ENCODE data around the gene SNX25. TPM values are rescaled to one million over a fixed set of nuclear protein-coding genes. Genes with fewer than 3 reads are reported as not detected.

The SNX25 gene
- total RNA-seq, 2 donors from 2014 or later = 13.3 to 30.6 TPM

DNA sequence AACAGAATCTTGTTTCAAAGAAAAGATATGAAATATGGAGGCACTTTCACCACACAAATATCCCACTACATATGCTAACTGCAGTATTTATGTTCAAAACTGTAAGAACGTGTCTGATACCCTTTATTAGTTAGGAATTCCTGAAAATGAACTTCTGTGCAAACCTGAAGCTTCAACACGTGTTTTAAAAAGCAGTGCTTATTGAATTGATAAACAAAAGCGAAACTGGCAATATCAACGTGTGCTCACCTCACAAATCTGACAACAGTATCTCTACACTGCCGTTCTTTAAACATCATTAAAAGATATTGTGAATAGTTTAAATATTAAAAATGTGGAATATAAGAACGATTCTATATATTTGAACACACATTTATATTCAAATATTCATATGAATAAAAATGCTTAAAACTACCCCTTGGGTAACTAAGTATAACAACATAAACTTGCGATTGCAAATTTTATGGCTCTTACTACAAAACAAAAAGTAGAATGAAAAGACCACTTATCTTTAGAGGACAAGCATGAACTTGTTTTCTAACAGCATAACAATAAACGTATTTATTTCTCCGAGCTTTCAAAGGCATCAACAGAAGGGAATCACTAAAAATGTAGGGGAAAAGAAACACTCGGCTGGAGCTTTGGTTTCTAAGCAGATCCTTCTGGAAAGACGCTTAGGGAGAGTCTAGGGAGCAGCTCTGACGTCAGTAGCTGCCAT lies 186.0 kb downstream of the SNX25 start, which contains the start of gene LRP2BP:
Gene LRP2BP (minus strand): TSS at position 687 of the 718 bp plus-strand sequence. CDS start 17,738 bp downstream, outside the sequence.
- TF ChIP-seq, protein P1, sequence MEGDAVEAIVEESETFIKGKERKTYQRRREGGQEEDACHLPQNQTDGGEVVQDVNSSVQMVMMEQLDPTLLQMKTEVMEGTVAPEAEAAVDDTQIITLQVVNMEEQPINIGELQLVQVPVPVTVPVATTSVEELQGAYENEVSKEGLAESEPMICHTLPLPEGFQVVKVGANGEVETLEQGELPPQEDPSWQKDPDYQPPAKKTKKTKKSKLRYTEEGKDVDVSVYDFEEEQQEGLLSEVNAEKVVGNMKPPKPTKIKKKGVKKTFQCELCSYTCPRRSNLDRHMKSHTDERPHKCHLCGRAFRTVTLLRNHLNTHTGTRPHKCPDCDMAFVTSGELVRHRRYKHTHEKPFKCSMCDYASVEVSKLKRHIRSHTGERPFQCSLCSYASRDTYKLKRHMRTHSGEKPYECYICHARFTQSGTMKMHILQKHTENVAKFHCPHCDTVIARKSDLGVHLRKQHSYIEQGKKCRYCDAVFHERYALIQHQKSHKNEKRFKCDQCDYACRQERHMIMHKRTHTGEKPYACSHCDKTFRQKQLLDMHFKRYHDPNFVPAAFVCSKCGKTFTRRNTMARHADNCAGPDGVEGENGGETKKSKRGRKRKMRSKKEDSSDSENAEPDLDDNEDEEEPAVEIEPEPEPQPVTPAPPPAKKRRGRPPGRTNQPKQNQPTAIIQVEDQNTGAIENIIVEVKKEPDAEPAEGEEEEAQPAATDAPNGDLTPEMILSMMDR (IDR thresholded peaks at IDR 0.05) = no peak
- H3K4me3 ChIP-seq = peak within 1 kb of the TSS; percentile 61
- intact Hi-C loops (cut with DNase I) = loop anchor here (10.0 kb wide), 1 partner anchor 191 kb away; the partner anchor contains the start of genes CFAP97 and SNX25
- no peaks in the 10 kb centered on the region for H3K4me1 ChIP-seq
- peak within 1 kb of the TSS; percentile 100 for H3K27ac ChIP-seq
- H3K27me3 ChIP-seq = no peaks in the 10 kb centered on the region
- peak within 1 kb of the TSS; percentile 95 to 97 for H3K9ac ChIP-seq (ENCODE audit: low read depth in 2 of 2, low read length in 2 of 2)
- no peak for DNase-seq
- no peaks in the 10 kb centered on the region for H3K9me3 ChIP-seq
- H3K36me3 ChIP-seq = no peaks in the 10 kb centered on the region

GRCh38 chr4:185395956-185396723 lies 186.7 kb downstream of the SNX25 start:
- Histone ChIP-seq H3K9me3 (no peaks in the 10 kb centered on the region), H3K27me3 (no peaks in the 10 kb centered on the region), H3K9ac (ENCODE audit: low read depth in 2 of 2, low read length in 2 of 2) (peak overlapping the region; percentile 95 to 97), H3K36me3 (no peaks in the 10 kb centered on the region), H3K27ac (peak overlapping the region; percentile 100), H3K4me1 (no peaks in the 10 kb centered on the region), H3K4me3 (peak overlapping the region; percentile 61)
- DNase-seq = peak; percentile 97
- TF ChIP-seq, protein P1 (IDR thresholded peaks at IDR 0.05) = no peak
- intact Hi-C loops (cut with DNase I) = loop anchor here (10.0 kb wide), 1 partner anchor 191 kb away; the partner anchor contains the start of genes CFAP97 and SNX25

- TF ChIP-seq, protein P1 (IDR thresholded peaks at IDR 0.05) = no peak
- no peaks in the 10 kb centered on the region for H3K4me1 ChIP-seq
- peak; percentile 57 for DNase-seq
- H3K4me3 ChIP-seq = peak within 1 kb of the TSS; percentile 61
- intact Hi-C loops (cut with DNase I) = loop anchor here (10.0 kb wide), 1 partner anchor 192 kb away; the partner anchor contains the start of genes CFAP97 and SNX25
- peak within 1 kb of the TSS; percentile 95 to 97 for H3K9ac ChIP-seq (ENCODE audit: low read depth in 2 of 2, low read length in 2 of 2)
- no peaks in the 10 kb centered on the region for H3K27me3 ChIP-seq
- H3K36me3 ChIP-seq = no peaks in the 10 kb centered on the region
- peak within 1 kb of the TSS; percentile 100 for H3K27ac ChIP-seq
- no peaks in the 10 kb centered on the region for H3K9me3 ChIP-seq
Observed at GRCh38 chr4:185396724-185397385, 187.5 kb downstream of the SNX25 start, which contains the start of gene ANKRD37. Gene ANKRD37, plus strand, starts transcription at chr4:185396841. Its CDS starts 83 bp downstream, at chr4:185396924.

GRCh38 chr4:185398618-185399017 lies 189.2 kb downstream of the SNX25 start:
- DNase-seq = no peak
- Histone ChIP-seq H3K27ac (peak overlapping the region; percentile 39), H3K4me1 (no peaks in the 10 kb centered on the region), H3K9ac (ENCODE audit: low read depth in 2 of 2, low read length in 2 of 2) (no peak overlapping the region), H3K27me3 (no peaks in the 10 kb centered on the region), H3K9me3 (no peaks in the 10 kb centered on the region), H3K4me3 (no peak overlapping the region), H3K36me3 (peaks cover 6% of the 10 kb centered on the region)
- TF ChIP-seq, protein P1 (IDR thresholded peaks at IDR 0.05) = no peak
- intact Hi-C loops (cut with DNase I) = loop anchor here (10.0 kb wide), 1 partner anchor 194 kb away; the partner anchor contains the start of genes CFAP97 and SNX25

DNA sequence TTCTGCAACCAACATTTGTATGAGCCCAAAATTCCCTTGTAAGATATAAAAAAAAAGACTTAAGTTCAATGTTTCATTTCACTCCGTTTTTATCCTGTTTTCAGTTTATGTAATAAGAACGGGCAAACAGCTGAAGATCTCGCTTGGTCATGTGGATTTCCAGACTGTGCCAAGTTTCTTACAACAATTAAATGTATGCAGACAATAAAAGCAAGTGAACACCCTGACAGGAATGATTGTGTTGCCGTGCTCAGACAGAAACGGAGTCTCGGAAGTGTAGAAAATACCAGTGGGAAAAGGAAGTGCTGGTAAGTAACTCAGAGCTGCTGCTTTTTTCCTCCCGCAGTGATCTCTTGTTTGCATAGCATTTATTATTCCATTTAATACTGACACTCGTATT lies 190.1 kb downstream of the SNX25 start:
- DNase-seq = peak; percentile 34
- Histone ChIP-seq H3K4me3 (no peak overlapping the region), H3K27ac (peak overlapping the region; percentile 39), H3K4me1 (no peaks in the 10 kb centered on the region), H3K36me3 (peaks cover 6% of the 10 kb centered on the region), H3K9ac (ENCODE audit: low read depth in 2 of 2, low read length in 2 of 2) (peak overlapping the region in 1 of 2 donors; percentile 29), H3K27me3 (no peaks in the 10 kb centered on the region), H3K9me3 (no peaks in the 10 kb centered on the region)
- intact Hi-C loops (cut with DNase I) = loop anchor here (10.0 kb wide), 1 partner anchor 195 kb away; the partner anchor contains the start of genes CFAP97 and SNX25
- TF ChIP-seq, protein P1 (IDR thresholded peaks at IDR 0.05) = no peak

Data from colonic mucosa (tissue), 4 donors.